Activated CD8-positive, alpha-beta memory T cell treated with anti-CD3 and anti-CD28 coated beads for 24 hours (primary cell): ENCODE results near the gene NEGR1.

Experiments used
- DNase-seq: peaks from one replicate; pipeline ENCODE4 v3.0.0-alpha.2; 2020

NEGR1 gene

DNA sequence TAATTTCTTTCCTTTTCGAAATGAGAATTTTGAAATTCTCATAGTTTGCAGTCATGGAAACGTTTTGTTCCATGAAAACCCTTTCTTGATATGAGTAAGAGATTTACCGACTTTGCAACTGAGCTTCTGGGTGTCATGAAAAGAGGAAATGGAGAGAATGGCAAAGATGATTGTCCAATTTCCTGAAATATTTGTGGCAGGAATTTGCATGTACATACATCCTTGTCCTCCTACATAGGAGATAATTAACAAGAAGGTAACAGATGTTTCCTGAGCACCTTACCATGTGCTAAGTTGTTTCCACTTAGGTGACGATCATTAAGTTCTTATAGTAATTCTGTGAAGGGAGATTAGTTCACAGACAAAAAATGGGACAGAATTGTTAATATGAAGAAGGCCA, 170.7 kb downstream of the NEGR1 start:
- DNase-seq: no peak

DNA sequence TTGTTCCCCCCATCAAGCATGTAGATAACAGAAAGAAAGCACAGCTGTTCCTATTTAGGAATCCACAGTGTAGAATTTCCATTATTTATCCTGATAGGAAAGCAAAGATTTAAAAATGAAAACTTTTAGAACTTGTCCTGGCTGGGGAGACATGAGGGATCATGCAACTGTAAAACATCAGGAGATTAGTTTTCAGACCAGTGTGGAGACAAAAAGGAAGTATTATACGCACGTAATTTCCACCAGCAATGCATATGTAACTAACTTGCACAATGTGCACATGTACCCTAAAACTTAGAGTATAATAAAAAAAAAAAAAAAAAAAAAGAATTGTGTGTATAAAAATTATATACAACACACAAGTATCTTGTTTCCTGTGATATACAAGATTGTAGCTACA, 172.4 kb downstream of the NEGR1 start:
- DNase-seq: no peak

- no peak for DNase-seq
Observed at GRCh38 chr1:72105201-72105600, 177.1 kb downstream of the NEGR1 start.

GRCh38 chr1:72101840-72102632, 180.3 kb downstream of the NEGR1 start:
- DNase-seq: no peak

- no peak for DNase-seq
Observed at GRCh38 chr1:72100771-72101170, 181.6 kb downstream of the NEGR1 start.

DNA sequence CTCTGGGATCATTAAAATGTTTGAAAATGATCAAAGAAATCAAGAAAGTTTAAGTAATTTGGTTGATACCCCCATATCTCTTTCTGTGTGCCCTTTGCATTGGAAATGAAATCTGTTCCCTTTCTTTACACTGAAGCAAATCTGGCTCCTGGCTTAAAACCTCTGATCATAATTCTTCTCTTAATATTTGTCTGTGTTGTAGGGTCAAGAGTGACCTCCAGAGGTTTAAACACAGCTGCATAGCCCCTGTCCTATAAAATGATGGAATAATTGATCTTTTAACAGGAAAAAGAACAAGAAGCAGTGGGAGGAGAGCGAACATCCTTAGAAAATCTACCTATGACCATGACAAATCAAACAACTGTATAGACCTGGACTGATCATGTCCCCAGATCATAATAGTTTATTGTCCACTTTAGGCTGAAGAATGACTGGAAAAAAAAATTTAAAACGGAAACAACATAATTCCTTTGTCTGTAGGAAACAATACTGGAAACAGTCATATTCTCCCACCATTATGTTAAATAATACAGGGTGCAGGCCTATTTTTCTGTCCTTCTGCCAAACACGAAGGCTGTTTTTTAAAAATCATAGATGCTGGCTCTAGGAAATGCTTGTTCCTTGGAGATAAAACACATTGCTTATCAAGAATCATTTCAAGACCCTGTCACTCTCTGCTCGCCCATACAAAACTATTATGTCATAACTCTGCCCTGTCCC, 184.3 kb downstream of the NEGR1 start:
- no peak for DNase-seq

DNA sequence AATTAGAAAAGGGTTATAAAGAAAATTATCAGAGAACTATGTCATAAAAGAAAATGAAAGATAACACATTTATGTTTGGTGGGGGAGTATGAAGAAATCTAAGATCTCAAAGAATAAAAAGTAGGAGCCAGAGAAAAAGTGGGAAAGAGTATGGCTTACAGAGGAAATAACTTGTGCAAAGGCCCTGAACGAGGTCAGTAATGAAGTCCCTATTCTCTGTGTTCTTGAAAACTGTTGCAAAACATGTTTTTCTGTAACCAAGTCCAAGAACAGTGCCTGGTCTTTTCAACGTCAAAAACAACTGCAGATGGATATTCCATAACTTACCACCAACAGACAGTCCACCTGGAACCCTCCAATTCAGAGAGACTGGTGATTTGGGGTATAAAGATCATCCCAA, 188.1 kb downstream of the NEGR1 start:
- DNase-seq: no peak

GRCh38 chr1:72086394-72086793, 195.9 kb downstream of the NEGR1 start:
- no peak for DNase-seq

DNA sequence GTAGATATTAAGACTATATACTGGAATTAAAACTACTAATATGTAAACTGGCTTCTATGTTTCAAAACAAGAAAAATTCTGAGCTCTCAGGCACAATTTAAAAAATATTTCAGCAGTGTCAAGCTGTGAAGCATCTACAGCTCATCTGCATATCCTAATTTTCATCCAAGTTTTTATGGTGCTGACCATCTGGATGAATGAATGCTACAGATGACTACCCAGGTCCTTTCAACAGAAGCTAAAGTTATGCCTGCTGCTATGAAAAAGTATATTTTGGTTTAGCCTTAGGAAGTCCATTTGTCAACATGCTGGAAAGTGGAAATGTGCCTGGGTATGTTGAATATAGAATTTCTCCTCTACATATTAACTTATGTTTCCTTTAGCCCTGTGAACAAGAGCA, 206.9 kb downstream of the NEGR1 start:
- no peak for DNase-seq

GRCh38 chr1:72066431-72066830, 215.9 kb downstream of the NEGR1 start:
- no peak for DNase-seq

- DNase-seq: no peak
Observed at GRCh38 chr1:72064196-72065075, 217.9 kb downstream of the NEGR1 start.

DNA sequence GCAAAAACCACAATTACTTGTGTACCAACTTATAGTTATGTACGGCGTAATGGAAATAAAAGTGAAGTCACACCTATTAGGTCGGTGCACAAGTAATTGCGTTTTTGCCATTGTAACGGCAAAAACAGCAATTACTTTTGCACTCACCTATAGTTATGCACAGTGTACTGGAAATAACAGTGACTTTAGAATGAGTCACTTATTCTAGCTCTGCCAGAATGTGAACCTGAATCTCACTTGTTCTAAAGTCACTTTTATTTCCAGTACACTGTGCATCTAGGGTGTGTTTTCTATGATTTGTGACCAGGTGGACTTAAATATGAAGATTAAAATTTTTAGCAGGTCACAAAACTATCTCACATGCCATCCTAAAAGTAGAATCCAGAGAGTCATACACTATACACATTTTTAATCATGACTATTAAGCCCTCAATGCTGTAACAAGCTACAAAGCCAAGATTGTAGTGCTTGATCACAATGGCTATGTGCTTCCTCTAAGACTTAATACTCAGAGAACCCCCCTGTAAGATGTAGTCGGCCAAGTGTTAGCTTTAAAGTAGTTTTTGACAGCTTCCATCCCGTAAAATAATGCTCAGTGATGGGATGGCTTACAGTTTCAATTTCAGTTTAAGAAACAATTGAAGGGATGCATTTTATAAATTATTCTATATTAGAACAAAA, 218.8 kb downstream of the NEGR1 start:
- DNase-seq: no peak

- no peak for DNase-seq
Observed at GRCh38 chr1:72062584-72062983, 219.8 kb downstream of the NEGR1 start.

DNA sequence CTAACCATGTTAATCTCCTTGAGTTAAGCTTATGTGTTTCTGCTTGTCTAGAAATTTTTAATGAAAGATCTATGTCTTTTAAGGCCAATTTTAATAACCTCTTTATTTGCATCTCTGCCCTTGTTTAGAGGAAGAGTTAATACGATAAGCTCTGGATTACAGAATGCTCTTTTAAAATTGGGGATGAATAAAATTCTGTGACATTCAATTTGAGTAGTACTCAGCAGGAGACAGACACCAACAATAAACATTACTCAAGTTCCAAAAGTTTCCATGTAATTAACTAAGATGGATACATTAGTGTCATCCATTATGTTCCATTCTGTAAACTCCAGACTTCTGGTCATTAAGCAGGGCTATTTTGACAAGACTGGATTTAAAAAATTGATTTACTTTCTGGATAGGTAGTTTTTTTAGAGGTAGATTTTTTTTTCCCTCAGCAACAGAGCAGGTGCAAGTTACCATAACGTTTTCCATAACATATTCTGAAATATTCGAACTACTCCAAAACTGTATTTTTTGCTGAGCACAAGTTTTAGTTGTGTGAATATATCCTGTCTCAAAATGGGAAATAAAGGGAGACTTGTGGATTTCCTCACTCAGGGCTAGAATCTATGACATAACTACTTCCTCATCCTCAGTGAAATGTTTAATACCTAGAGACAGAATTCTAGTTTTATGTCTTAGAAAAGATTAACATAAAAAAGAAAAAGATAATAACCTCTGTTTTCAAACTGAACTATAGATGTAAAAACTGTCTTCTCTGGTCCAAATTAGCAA, 221.7 kb downstream of the NEGR1 start:
- DNase-seq: no peak

- DNase-seq: no peak
Observed at GRCh38 chr1:72056516-72056915, 225.8 kb downstream of the NEGR1 start.

- no peak for DNase-seq
Observed at GRCh38 chr1:72051538-72051937, 230.8 kb downstream of the NEGR1 start.

DNA sequence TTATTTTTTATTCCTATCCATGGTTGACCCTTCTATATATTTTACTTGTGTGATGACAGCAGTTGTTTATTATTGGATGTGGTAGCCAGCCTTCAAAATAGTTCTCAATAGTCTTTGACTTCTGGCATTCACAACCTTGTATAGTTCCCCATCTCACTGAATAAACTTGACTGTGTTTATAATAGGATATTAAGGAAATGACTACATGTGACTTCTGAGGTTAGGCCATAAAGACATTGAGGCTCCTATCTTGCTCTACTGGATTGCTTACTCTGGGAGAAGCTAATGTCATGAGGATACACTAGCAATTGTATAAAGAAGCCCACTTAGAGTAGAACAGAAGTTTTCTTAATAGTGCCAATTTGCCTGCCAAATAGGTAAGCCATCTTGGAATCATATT, 231.8 kb downstream of the NEGR1 start:
- DNase-seq: no peak

GRCh38 chr1:72037745-72038343, 244.5 kb downstream of the NEGR1 start:
- DNase-seq: no peak

- no peak for DNase-seq
Observed at GRCh38 chr1:72034827-72035226, 247.5 kb downstream of the NEGR1 start.

GRCh38 chr1:72023063-72023930, 259.0 kb downstream of the NEGR1 start:
- no peak for DNase-seq

DNA sequence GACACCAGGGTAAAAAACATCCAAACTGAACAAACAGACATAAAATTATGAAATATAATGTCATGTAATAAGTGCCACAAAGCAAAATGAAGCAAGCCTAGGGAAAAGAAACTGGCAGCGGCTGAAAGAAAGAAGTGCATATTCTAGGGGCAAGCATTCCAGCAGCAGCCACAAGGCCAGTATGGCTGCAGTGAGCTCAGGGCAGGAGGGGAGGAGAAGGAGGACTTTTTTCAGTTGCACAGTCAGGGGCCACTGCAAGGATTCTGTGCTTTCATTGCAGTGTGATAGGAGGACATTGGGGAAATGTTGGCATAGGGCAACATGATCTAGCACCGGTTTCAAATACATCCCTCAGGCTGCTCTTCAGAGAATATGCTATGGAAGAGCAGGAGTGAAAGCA, 263.8 kb downstream of the NEGR1 start:
- DNase-seq: no peak
